OCI-LY7 (cell line): ENCODE results near the gene GIMD1. TPM values are rescaled to one million over a fixed set of nuclear protein-coding genes. Genes with fewer than 3 reads are reported as not detected.

Source experiments
- BruUV-seq: library from RNA; stranded (reverse); fragments of 400-500 nt; replicated peaks from 2 replicates; lab custom pipeline; 2021; lab: Mats Ljungman, UMichigan
- CTCF ChIA-PET: fragments of 300-600 bp; sonication (Branson Sonifier 250); formaldehyde crosslinking; loops from one replicate; lab custom pipeline; 2022; ENCODE audit warnings: antibody characterized with exemption; ENCODE audit not compliant: unreplicated experiment; lab: Charles Lee
- POLR2A ChIA-PET: fragments of 300-600 bp; sonication (Branson Sonifier 250); formaldehyde crosslinking; loops from one replicate; lab custom pipeline; 2022; ENCODE audit warnings: antibody characterized with exemption; lab: Charles Lee
- DNase-seq: peaks from one replicate; pipeline ENCODE4 v3.0.0-alpha.2; 2015; ENCODE audit warnings: low spot score
- H2AFZ ChIP-seq: fragments of 200-600 bp; sonication (generic), shearing (Covaris generic); 2 replicates; pipeline ENCODE4 v1.6.1; 2014; ENCODE audit warnings: mild to moderate bottlenecking, antibody characterized with exemption, low read length, moderate library complexity
- H3K27ac ChIP-seq: fragments of 200-600 bp; sonication (generic); 2 replicates; pipeline ENCODE4 v1.5.1; 2014; ENCODE audit warnings: mixed run types, low read depth, mild to moderate bottlenecking, moderate library complexity, low read length, inconsistent platforms; ENCODE audit not compliant: poor library complexity, severe bottlenecking
- H3K36me3 ChIP-seq: fragments of 200-600 bp; sonication (generic); 2 replicates; pipeline ENCODE4 v1.6.1; 2014; ENCODE audit warnings: mild to moderate bottlenecking, antibody characterized with exemption, low read length, moderate library complexity, mixed read lengths; ENCODE audit not compliant: insufficient read depth
- H3K4me1 ChIP-seq: fragments of 200-600 bp; sonication (generic); 2 replicates; pipeline ENCODE4 v1.5.1; 2014; ENCODE audit warnings: mild to moderate bottlenecking, low read length; ENCODE audit not compliant: insufficient read depth, poor library complexity, severe bottlenecking
- H3K4me2 ChIP-seq: fragments of 200-600 bp; sonication (generic); 2 replicates; pipeline ENCODE4 v1.6.1; 2014; ENCODE audit warnings: mild to moderate bottlenecking, low read length
- H3K4me3 ChIP-seq: fragments of 200-600 bp; sonication (generic); 2 replicates; pipeline ENCODE4 v1.5.1; 2014; ENCODE audit warnings: mild to moderate bottlenecking, low read depth, low read length; ENCODE audit not compliant: poor library complexity, severe bottlenecking
- H3K79me2 ChIP-seq: fragments of 200-600 bp; sonication (generic); 2 replicates; pipeline ENCODE4 v1.6.1; 2016; ENCODE audit warnings: low read depth, mild to moderate bottlenecking, low read length, moderate library complexity, mixed read lengths; ENCODE audit not compliant: insufficient read depth
- H3K9me2 ChIP-seq: fragments of 200-600 bp; sonication (generic); 2 replicates; pipeline ENCODE4 v1.6.1; 2016; ENCODE audit warnings: mild to moderate bottlenecking, low read length, mixed read lengths; ENCODE audit not compliant: insufficient read depth
- H3K9me3 ChIP-seq: fragments of 200-600 bp; sonication (generic); 2 replicates; pipeline ENCODE4 v1.6.1; 2014; ENCODE audit warnings: mild to moderate bottlenecking, mixed run types, low read length, mixed read lengths
- H4K20me1 ChIP-seq: fragments of 200-600 bp; sonication (generic); 2 replicates; pipeline ENCODE4 v1.6.1; 2014; ENCODE audit warnings: mild to moderate bottlenecking, antibody characterized with exemption, low read length, moderate library complexity, mixed read lengths; ENCODE audit not compliant: insufficient read depth
- EZH2phosphoT487 ChIP-seq: fragments of 200-600 bp; sonication (generic); IDR thresholded peaks from 2 replicates; pipeline ENCODE4 v1.6.1; 2018; ENCODE audit warnings: low read depth, borderline replicate concordance, mild to moderate bottlenecking, mixed run types, antibody characterized with exemption, low read length, moderate library complexity, mixed read lengths
- intact Hi-C: fragments of 100-400 bp; cut with micrococcal nuclease; formaldehyde crosslinking; loops from one replicate; pipeline ENCODE4 v1.10.0; 2022; ENCODE audit not compliant: unreplicated experiment
- total RNA-seq, 2 experiments: library from RNA; depleted of rRNA in 1 of 2; stranded (reverse); fragments of >200 nt in 1 of 2; shearing (Covaris generic) in 1 of 2; gene quantifications; 2 replicates each; pipeline ENCODE4 v1.2.3, GENCODE V29; 2014 to 2022
- TF ChIP-seq, protein P1 (sequence below): fragments of 200-600 bp; sonication (generic); conservative IDR thresholded peaks from 2 replicates; pipeline ENCODE4 v1.5.1; 2014; ENCODE audit warnings: mild to moderate bottlenecking, antibody characterized with exemption, low read length, moderate library complexity, mixed read lengths

GIMD1 gene
- total RNA-seq, 2 experiments from 2014 or later = not detected

GRCh38 chr4:106334741-106335470 is 33.7 kb downstream of the GIMD1 start:
- Histone ChIP-seq H3K4me2 (no peak overlapping the region), H3K27ac (no peak overlapping the region), H3K79me2 (0 out of 2 replicates have a peak, but pooled peaks cover 5% of the 10 kb centered on the region), H2AFZ (no peak overlapping the region), H3K9me3 (no peaks in the 10 kb centered on the region), H4K20me1 (no peaks in the 10 kb centered on the region), H3K9me2 (no peaks in the 10 kb centered on the region), H3K36me3 (peaks cover 93% of the 10 kb centered on the region), H3K4me1 (no peaks in the 10 kb centered on the region), H3K4me3 (no peak overlapping the region)
- DNase-seq = no peak
- no TSS peak for BruUV-seq
- intact Hi-C loops = no loop called here
- CTCF ChIA-PET = no interaction called here
- POLR2A ChIA-PET = interaction anchor here (0.5 to 1.4 kb wide), 4 partner anchors 10 to 279 kb away, joined by 3 to 4 read pairs (median 3); no protein-coding TSS in a partner anchor
- TF ChIP-seq, protein P1, sequence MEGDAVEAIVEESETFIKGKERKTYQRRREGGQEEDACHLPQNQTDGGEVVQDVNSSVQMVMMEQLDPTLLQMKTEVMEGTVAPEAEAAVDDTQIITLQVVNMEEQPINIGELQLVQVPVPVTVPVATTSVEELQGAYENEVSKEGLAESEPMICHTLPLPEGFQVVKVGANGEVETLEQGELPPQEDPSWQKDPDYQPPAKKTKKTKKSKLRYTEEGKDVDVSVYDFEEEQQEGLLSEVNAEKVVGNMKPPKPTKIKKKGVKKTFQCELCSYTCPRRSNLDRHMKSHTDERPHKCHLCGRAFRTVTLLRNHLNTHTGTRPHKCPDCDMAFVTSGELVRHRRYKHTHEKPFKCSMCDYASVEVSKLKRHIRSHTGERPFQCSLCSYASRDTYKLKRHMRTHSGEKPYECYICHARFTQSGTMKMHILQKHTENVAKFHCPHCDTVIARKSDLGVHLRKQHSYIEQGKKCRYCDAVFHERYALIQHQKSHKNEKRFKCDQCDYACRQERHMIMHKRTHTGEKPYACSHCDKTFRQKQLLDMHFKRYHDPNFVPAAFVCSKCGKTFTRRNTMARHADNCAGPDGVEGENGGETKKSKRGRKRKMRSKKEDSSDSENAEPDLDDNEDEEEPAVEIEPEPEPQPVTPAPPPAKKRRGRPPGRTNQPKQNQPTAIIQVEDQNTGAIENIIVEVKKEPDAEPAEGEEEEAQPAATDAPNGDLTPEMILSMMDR = no peak
- TF ChIP-seq EZH2phosphoT487 = no peak

DNA sequence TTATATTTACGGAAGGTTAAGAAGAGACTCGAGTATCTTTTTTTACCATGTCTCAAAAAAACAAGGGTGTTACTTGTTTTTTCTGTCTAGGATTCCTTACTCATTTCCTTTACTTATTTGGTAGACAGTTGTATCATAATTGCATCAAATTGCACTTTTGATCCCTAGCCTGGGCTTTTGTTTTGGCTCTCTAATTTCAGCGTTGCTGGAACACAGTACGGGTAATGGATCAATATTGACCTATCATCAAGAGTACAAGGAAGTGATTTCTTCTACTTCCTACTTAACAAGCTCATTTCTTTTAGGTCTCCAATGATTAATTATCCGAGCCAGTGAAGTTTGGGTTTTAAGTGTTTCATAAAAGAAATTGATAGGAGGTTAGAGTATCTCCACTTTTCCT is 35.4 kb downstream of the GIMD1 start:
- no TSS peak for BruUV-seq
- TF ChIP-seq, protein P1 = no peak
- no peak for TF ChIP-seq EZH2phosphoT487
- H3K9me2 ChIP-seq = no peaks in the 10 kb centered on the region

More for the DNA sequence above, 35.4 kb downstream of the GIMD1 start:
- DNase-seq = no peak
- CTCF ChIA-PET = no interaction called here
- Histone ChIP-seq H4K20me1 (no peaks in the 10 kb centered on the region), H3K36me3 (peaks cover 95% of the 10 kb centered on the region), H3K4me2 (no peak overlapping the region), H3K4me3 (no peak overlapping the region), H3K4me1 (no peaks in the 10 kb centered on the region), H3K9me3 (no peaks in the 10 kb centered on the region), H2AFZ (no peak overlapping the region), H3K79me2 (peaks cover 10% of the 10 kb centered on the region; the same call in 1 of the 2 replicates), H3K27ac (no peak overlapping the region)
- intact Hi-C loops = no loop called here
- POLR2A ChIA-PET = no interaction called here
